Endothelial cell of umbilical vein (primary cell): ENCODE results near the gene RIN2. TPM values are rescaled to one million over a fixed set of nuclear protein-coding genes. Genes with fewer than 3 reads are reported as not detected.

Source experiments
- BruUV-seq: library from RNA; stranded (reverse); fragments of 400-500 nt; replicated peaks from 2 replicates; lab custom pipeline; 2021; lab: Mats Ljungman, UMichigan
- CTCF ChIA-PET: fragments of 300-600, 350-600 bp; sonication (Branson Sonifier 250); formaldehyde crosslinking; loops from one replicate; lab custom pipeline; 2021; ENCODE audit warnings: antibody characterized with exemption, inconsistent platforms; lab: Charles Lee
- POLR2A ChIA-PET: fragments of 300-600, 350-600 bp; sonication (Branson Sonifier 250); formaldehyde crosslinking; loops from one replicate; lab custom pipeline; 2021; ENCODE audit warnings: antibody characterized with exemption, inconsistent platforms; lab: Charles Lee
- DNase-seq: peaks from one replicate; pipeline ENCODE4 v3.0.0-alpha.2; 2011; ENCODE audit warnings: low read depth, low spot score
- FAIRE-seq: peaks from 2 replicates; lab custom pipeline; 2011; peaks lifted over from hg19 to GRCh38; lab: Jason Lieb, UNC
- H2AFZ ChIP-seq: 2 replicates; pipeline ENCODE4 v1.6.0; 2012; ENCODE audit warnings: low read depth, low read length, control low read depth, inconsistent platforms
- H3K27ac ChIP-seq: 2 replicates; pipeline ENCODE4 v1.5.1; 2011; ENCODE audit warnings: low read depth, mild to moderate bottlenecking, control low read depth, low read length, moderate library complexity; ENCODE audit not compliant: insufficient read depth
- H3K27me3 ChIP-seq, 2 experiments: 2 replicates each; pipeline versions ENCODE4 v1.6.0 to v1.6.1; 2011; ENCODE audit warnings: low read length in 2 of 2, mixed read lengths in 1 of 2; ENCODE audit not compliant: control insufficient read depth in 2 of 2, insufficient read depth in 2 of 2
- H3K36me3 ChIP-seq, 2 experiments: 2 replicates in 1 of 2; 3 replicates in 1 of 2; pipeline ENCODE4 v1.5.1; 2011; ENCODE audit warnings: low read length in 2 of 2, mild to moderate bottlenecking in 1 of 2, moderate library complexity in 1 of 2; ENCODE audit not compliant: control insufficient read depth in 2 of 2, insufficient read depth in 2 of 2; ENCODE audit errors: extremely low read depth in 1 of 2
- H3K4me1 ChIP-seq: 3 replicates; pipeline ENCODE4 v1.5.1; 2011; ENCODE audit warnings: mild to moderate bottlenecking, low read length; ENCODE audit not compliant: control insufficient read depth, insufficient read depth; ENCODE audit errors: extremely low read depth
- H3K4me2 ChIP-seq: 2 replicates; pipeline ENCODE4 v1.6.1; 2011; ENCODE audit warnings: low read length, control low read depth, mixed read lengths; ENCODE audit not compliant: insufficient read depth
- H3K4me3 ChIP-seq, 3 experiments: fragments of 200-600 bp in 1 of 3; sonication (generic), shearing (Covaris generic) in 1 of 3; replicated peaks in 1 of 3; 2 replicates each; pipeline ENCODE4 v1.5.1; 2011 to 2016; ENCODE audit warnings: control low read depth in 3 of 3, low read length in 3 of 3, mild to moderate bottlenecking in 2 of 3, inconsistent platforms in 1 of 3, low read depth in 1 of 3, moderate library complexity in 1 of 3; ENCODE audit not compliant: insufficient read depth in 1 of 3
- H3K79me2 ChIP-seq: 2 replicates; pipeline ENCODE4 v1.6.0; 2012; ENCODE audit warnings: low read length, inconsistent platforms; ENCODE audit not compliant: control insufficient read depth, insufficient read depth
- H3K9ac ChIP-seq: replicated peaks from 2 replicates; pipeline ENCODE3; 2011; ENCODE audit warnings: low read length, control low read depth; ENCODE audit not compliant: insufficient read depth; ENCODE audit errors: extremely low read depth
- H3K9me1 ChIP-seq: replicated peaks from 3 replicates; pipeline ENCODE4 v1.6.0; 2011; ENCODE audit warnings: mild to moderate bottlenecking, low read length; ENCODE audit not compliant: control insufficient read depth, insufficient read depth; ENCODE audit errors: extremely low read depth
- H3K9me3 ChIP-seq: replicated peaks from 2 replicates; pipeline ENCODE4 v1.5.1; 2012; ENCODE audit warnings: low read length, inconsistent platforms; ENCODE audit not compliant: control insufficient read depth, insufficient read depth
- H4K20me1 ChIP-seq: replicated peaks from 2 replicates; pipeline ENCODE3; 2011; ENCODE audit warnings: mild to moderate bottlenecking, low read length; ENCODE audit not compliant: control insufficient read depth, insufficient read depth; ENCODE audit errors: extremely low read depth
- CTCF ChIP-seq, 2 donors: IDR thresholded peaks; 1 replicate in 1 of 2; 2 replicates in 1 of 2; pipeline ENCODE4 v1.5.1; 2011; ENCODE audit warnings: low read length in 2 of 2, mild to moderate bottlenecking in 2 of 2, moderate library complexity in 2 of 2, control low read depth in 1 of 2, inconsistent platforms in 1 of 2, low read depth in 1 of 2; ENCODE audit not compliant: insufficient read depth in 1 of 2; ENCODE audit errors: extremely low read depth in 1 of 2
- EZH2 ChIP-seq: IDR thresholded peaks from 2 replicates; pipeline ENCODE4 v1.6.1; 2012; ENCODE audit warnings: borderline replicate concordance, low read depth, mild to moderate bottlenecking, moderate library complexity, low read length, inconsistent platforms; ENCODE audit not compliant: severe bottlenecking
- FOS ChIP-seq: IDR thresholded peaks from 2 replicates; pipeline ENCODE4 v1.6.1; 2011; ENCODE audit warnings: mild to moderate bottlenecking, low read length, moderate library complexity, borderline replicate concordance; ENCODE audit not compliant: insufficient read depth
- GATA2 ChIP-seq: IDR thresholded peaks from 2 replicates; pipeline ENCODE4 v1.7.0; 2011; ENCODE audit warnings: low read depth, mild to moderate bottlenecking, moderate library complexity, mixed read lengths, low read length; ENCODE audit not compliant: insufficient read length, insufficient read depth
- JUN ChIP-seq: IDR thresholded peaks from 2 replicates; pipeline ENCODE4 v1.6.1; 2011; ENCODE audit warnings: borderline replicate concordance, low read depth; ENCODE audit not compliant: insufficient read length, insufficient read depth
- MAX ChIP-seq: IDR thresholded peaks from 2 replicates; pipeline ENCODE4 v1.6.1; 2011; ENCODE audit not compliant: insufficient read depth, insufficient read length
- MYC ChIP-seq: IDR thresholded peaks from one replicate; pipeline ENCODE4 v1.6.1; 2011; ENCODE audit warnings: mild to moderate bottlenecking, low read depth, low read length
- POLR2A ChIP-seq: IDR thresholded peaks from 2 replicates; pipeline ENCODE4 v1.6.1; 2012; ENCODE audit warnings: low read depth, mild to moderate bottlenecking, control low read depth, low read length
- POLR2AphosphoS5 ChIP-seq: IDR thresholded peaks from 2 replicates; pipeline ENCODE4 v1.6.1; 2012; ENCODE audit warnings: low read depth, mild to moderate bottlenecking, control low read depth, low read length, moderate library complexity; ENCODE audit not compliant: insufficient read depth
- dilution Hi-C: fragments of 300-500 bp; cut with MboI; formaldehyde crosslinking; loops from one replicate; pipeline ENCODE4 v1.15.0; 2019; ENCODE audit warnings: low sequenced_read_pairs; ENCODE audit not compliant: extremely low pct_ligation_motif_present
- intact Hi-C: fragments of 100-400 bp; cut with micrococcal nuclease; formaldehyde crosslinking; loops from one replicate; pipeline ENCODE4 v1.10.0; 2022
- polyA plus RNA-seq, 4 experiments: library from polyadenylated mRNA; depleted of rRNA in 3 of 4; stranded (reverse) in 3 of 4; unstranded in 1 of 4; fragments of >200 nt; gene quantifications; 2 replicates each; pipeline versions ENCODE4 v1.2.1 to v1.2.3, GENCODE V29; 2011 to 2012; ENCODE audit warnings: missing spikeins in 1 of 4
- total RNA-seq: library from RNA; stranded (reverse); gene quantifications from 2 replicates; pipeline ENCODE4 v1.2.3, GENCODE V29; 2021

RIN2 gene
- total and polyA plus RNA-seq, 2 donors (not counting 3 experiments of a cell fraction or from before 2014, with no cell fraction given), result 22.6 to 119 TPM

GRCh38 chr20:19789446-19789845 lies 31.4 kb downstream of the RIN2 start:
- Histone ChIP-seq H3K27me3 (no peaks in the 10 kb centered on the region), H4K20me1 (no peaks in the 10 kb centered on the region), H3K4me1 (peaks cover 24% of the 10 kb centered on the region), H3K9me3 (no peaks in the 10 kb centered on the region), H3K9me1 (no peaks in the 10 kb centered on the region), H3K9ac (no peak overlapping the region), H3K4me3 (no peak overlapping the region), H3K79me2 (no peaks in the 10 kb centered on the region), H3K27ac (no peak overlapping the region), H2AFZ (no peak overlapping the region), H3K4me2 (no peak overlapping the region), H3K36me3 (no peaks in the 10 kb centered on the region)
- no peak for DNase-seq
- BruUV-seq, result no TSS peak
- no peak for FAIRE-seq
- no peak for TF ChIP-seq FOS
- TF ChIP-seq POLR2AphosphoS5, result no peak
- TF ChIP-seq EZH2, result no peak
- no peak for TF ChIP-seq GATA2
- TF ChIP-seq CTCF (IDR thresholded peaks at IDR 0.05; ENCODE audit: extremely low read depth in 1 of 2, insufficient read depth in 1 of 2, low read depth in 1 of 2, low read length in 2 of 2), result no peak
- TF ChIP-seq MYC, result no peak
- TF ChIP-seq JUN, result no peak
- no peak for TF ChIP-seq POLR2A
- no peak for TF ChIP-seq MAX
- dilution Hi-C loops, result no loop called here
- ChIA-PET CTCF (interaction anchor here (1.2 to 1.4 kb wide), 2 partner anchors 97 kb away, joined by 4 read pairs; no protein-coding TSS in a partner anchor), POLR2A (no interaction called here)
- intact Hi-C loops, result no loop called here
